ENCODE results near the gene ZIC2.

DNA sequence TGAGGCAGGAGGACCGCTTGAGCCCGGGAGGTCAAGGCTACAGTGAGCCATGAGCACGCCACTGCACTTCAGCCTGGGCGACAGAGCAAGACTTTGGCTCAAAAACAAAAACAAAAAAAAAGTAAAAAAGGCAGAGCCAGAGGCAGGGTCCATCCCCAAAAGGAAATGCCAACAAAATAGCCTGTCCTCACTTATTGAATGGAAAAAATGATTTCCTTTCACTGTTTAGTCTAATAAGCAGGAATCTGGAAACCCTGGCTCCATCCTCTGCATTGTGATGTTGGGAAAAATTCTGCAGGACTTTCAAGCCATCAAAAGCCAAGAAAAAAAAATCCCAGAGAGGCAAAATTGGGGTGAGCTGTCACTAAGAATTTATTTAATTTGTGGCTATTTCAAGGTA lies 33.2 kb upstream of the ZIC2 start:
- TF ChIP-seq RFX5 (IDR thresholded peaks at IDR 0.05; ENCODE audit: low read depth, low read length): no peak
- TF ChIP-seq, protein P1, sequence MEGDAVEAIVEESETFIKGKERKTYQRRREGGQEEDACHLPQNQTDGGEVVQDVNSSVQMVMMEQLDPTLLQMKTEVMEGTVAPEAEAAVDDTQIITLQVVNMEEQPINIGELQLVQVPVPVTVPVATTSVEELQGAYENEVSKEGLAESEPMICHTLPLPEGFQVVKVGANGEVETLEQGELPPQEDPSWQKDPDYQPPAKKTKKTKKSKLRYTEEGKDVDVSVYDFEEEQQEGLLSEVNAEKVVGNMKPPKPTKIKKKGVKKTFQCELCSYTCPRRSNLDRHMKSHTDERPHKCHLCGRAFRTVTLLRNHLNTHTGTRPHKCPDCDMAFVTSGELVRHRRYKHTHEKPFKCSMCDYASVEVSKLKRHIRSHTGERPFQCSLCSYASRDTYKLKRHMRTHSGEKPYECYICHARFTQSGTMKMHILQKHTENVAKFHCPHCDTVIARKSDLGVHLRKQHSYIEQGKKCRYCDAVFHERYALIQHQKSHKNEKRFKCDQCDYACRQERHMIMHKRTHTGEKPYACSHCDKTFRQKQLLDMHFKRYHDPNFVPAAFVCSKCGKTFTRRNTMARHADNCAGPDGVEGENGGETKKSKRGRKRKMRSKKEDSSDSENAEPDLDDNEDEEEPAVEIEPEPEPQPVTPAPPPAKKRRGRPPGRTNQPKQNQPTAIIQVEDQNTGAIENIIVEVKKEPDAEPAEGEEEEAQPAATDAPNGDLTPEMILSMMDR (conservative IDR thresholded peaks at IDR 0.05; ENCODE audit: low read depth, low read length): no peak
- TF ChIP-seq RAD21 (IDR thresholded peaks at IDR 0.05; ENCODE audit: low read length): no peak
- TF ChIP-seq MXI1 (IDR thresholded peaks at IDR 0.05; ENCODE audit: borderline replicate concordance, low read depth, low read length): no peak
- TF ChIP-seq MAZ (IDR thresholded peaks at IDR 0.05; ENCODE audit: borderline replicate concordance, low read depth, low read length): no peak
- no peak for TF ChIP-seq POLR2A (IDR thresholded peaks at IDR 0.05; ENCODE audit: low read depth, low read length)
- TF ChIP-seq FOS (IDR thresholded peaks at IDR 0.05; ENCODE audit: low read depth, low read length): no peak

All from IMR-90 (cell line).